ENCODE data around the gene PCDH9.

- TF ChIP-seq EZH2phosphoT487 (conservative IDR thresholded peaks at IDR 0.05; ENCODE audit: low read length) (no peak), CTCF (IDR thresholded peaks at IDR 0.05; ENCODE audit: insufficient read depth, low read length, poor library complexity, severe bottlenecking) (no peak)
Observed at GRCh38 chr13:66896933-66897332, 333.2 kb downstream of the PCDH9 start.

All from SU-DHL-6 (cell line).